CMK (cell line): Measurements from ENCODE around the gene RAB35.

ENCODE experiments used
- DNase-seq: peaks from one replicate; pipeline ENCODE4 v3.0.0-alpha.2; 2010; ENCODE audit warnings: low read depth

The RAB35 gene

DNA sequence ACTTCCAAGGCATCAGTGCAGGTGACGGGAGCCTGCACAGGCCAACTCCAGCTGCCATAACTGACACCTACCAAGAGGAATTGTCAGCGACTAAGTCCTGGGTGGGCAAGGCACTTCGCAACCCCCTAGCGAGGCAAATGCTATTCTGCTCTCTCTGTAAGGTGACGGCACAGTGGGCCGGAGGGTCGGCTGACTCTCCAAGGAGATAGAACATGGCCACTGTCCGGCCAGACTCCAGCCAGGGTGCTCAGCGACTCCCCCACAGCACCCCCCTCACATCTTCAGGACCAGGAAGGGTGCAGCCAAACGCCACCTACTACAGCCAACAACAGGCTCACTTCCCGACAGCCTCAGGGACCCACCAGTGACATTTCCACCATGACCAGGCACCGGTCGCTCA is 13.2 kb downstream of the RAB35 start:
- DNase-seq, result no peak

DNA sequence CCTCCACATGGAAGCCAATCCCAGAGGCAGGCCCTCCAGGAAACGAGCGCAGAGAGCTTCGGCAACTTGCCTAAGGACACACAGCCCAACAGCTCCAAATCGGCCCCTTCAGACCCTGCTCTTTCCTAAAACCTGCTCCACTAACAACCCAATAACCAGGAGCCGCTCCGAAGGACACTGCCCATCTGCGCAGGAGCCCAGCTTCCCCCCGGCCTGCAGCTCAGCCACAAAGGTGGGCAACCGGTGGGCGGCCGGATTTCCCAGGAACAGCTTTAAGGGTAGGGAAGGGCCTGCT is 13.6 kb downstream of the RAB35 start:
- DNase-seq, result no peak

DNA sequence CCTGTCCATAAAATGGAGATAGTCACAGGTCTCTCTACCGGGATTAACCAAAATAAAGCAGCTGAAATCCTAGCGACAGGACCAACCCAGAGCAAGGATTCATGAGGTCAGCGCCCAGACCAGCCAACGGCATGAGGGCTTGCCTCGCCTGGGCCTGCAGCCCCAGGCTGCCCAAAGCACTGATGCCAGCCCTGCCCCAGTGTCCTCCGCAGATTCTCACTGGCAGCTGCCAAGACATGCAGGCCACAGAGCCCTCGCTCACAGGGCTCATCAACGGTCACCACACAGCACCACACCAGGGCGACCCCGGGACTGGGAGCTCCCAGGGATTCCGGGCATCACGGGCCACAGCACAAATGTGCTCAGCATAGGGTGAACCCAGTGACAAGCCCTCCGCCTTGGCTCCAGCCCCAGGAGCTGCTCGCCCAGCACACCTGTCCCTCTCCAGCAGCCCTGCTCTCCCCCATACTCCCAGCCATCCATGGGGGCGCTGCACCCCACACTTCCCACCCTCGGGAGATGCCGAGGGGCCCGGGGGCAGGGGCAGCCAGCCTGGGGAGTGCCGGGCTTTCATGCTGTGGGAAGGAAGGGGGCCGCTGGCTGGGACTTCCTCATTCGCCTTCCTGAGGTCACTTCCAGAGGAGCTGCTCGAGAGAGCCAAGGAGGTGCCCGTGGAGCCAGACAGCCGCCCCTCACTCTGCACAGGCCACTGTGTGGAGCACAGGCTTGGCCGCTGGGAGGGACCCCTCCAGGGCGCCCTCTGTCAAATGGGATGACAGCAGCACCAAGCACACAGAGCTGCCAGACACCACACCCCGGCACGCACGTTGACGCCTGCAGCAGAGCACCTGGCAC is 14.1 kb downstream of the RAB35 start:
- DNase-seq, result no peak

DNA sequence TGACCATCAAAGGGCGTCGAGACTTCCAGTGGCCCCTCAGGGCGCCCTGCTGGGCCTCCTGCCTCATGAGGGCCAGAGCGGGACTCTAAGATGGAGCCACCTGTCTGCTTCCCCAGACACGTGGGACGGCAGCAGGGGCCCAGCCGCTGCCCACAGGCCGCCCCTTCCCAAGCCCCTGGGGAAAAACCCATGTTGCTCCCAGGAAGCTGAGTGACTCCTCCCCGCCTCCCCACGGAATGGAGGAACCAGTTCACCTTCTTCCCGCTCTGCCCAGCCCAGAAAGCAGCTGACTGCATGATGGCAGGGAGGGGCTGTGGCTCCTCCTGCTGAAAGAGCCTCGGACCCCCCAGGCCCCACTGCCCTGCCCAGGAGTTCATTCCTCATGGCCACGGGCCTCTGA is 14.9 kb downstream of the RAB35 start:
- DNase-seq, result no peak

DNA sequence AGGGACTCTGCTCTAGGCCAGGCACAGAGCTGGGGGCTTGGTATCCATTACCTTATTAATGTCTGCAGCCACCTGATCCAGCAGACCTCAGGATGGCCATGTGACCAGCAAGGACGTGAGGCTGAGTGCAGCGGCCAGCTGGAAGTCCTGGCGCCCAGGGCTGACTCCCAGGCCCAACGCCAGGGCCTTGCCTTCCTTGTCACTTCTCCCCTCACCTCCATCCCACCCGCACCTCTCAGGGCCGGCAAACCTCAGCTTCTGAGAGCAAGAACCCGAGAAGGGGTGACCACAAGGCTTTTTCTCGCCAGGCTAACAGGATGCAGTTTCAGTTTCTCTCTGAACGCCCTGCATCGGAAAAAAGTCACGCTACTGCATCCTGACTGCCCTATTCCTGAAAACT is 15.4 kb downstream of the RAB35 start:
- no peak for DNase-seq

DNA sequence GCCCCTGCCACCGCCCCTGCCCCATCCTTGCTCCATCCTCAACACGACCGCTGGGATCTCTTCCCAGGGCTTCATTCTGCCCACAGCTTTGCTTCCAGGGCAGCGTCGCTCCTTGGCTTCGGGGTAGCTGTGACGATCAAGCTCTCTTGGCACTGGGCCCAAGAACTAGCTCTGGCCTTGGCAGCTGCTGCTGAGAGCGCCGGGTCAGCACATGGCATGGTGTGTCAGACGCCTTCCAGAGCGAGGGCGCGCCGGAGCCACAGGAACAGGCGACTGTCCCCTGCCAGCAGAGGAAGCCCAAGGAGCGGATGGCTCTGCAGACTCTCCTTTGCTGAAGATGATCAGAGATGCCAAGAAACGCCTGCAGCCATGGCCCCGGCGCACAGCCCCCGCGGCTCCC is 15.9 kb downstream of the RAB35 start:
- no peak for DNase-seq

DNA sequence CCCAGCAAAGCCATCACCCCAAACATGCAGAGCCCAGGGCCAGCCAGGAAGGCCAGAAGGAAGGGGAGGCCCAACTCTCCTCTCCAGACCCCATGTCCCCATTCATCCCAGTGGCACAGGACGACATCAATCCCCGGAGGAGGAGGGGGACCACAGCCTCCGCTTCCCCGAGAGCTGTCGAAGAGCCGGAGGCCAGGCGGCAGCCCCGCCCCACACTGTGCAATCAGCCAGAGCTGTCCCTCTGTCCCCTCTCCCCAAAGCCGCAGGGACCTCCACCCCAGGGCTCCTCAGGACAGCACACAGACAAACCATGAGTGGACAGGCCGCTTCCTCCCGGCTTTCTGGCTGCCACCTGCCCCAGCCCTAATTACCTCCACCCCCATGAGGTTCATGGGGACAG is 16.8 kb downstream of the RAB35 start:
- no peak for DNase-seq

DNA sequence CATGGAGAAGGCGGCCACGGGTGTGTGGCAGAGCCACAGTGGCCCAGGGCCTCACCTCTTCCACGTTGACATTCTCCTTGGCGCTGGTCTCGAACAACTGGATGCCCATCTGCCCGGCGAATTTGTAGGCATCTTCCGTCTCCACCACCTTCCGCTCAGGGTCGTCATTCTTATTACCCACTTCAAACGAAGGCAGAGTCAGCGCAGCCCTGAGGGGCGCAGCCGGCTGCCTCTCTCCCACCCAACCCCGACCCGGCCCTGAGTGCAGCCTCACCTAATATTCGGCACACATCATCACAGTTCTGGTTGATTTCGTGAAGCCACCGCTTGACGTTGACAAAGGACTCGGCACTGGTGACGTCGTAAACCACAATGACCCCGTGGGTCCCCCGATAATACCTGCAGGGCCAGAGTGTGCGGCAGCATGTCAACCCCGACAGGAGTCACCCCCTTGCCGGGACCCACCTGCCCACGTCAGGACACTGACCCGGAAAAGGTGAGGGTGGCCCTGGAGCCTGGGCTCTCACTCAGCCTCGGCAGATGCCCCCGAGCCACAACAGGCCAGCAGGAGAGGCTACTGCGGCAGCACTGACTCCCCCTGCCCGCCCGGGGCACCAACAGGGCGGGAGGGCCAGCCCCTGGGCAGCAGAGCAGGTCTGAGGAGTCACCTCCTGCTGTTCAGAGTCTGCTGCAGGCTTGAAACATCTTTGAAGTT is 17.6 kb downstream of the RAB35 start:
- no peak for DNase-seq

DNA sequence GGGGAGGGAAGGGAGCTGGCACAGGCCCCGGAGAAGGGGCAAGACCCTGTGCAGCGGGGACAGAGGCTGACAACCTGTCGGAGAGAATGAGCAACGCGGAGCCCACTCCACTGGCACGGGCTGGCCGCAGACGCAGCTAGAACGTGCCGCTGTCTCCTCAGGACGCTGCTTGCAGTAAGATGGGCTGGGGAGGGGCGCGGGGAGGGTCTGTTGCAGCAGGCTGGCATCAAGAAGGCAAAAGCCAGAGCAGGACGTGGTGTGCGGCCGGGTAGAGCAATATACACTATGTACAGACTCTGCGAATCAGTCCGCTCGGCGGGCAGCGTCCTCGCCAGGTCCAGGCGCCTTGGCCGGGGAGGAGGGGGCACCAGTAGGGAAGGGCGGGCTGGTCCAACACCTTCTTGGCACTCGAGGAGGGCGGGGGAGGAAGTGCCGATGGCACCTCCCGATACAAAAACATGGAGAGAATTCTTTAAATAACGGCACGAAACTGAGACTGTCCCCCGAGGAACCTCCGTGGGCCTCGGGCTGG is 19.8 kb downstream of the RAB35 start:
- no peak for DNase-seq

DNA sequence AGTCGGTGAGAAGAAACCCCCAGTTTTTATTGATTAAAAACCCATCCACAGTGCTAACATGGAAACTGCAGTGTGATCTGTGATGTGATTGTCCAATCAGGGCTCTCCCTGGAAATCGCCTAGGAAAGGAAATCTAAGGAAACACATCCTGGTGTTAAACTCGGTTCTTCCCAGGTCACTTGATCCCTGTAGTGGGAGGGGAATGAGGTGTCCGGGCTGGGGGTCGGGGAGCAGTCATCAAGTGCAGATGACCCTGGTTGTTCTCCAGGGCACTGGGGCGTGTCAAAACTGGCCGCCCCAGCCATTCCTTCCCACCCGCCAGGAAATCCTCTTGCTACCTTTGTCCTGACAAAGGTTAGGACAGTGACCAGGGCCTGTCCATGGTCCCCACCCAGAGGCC is 20.8 kb downstream of the RAB35 start:
- no peak for DNase-seq

DNA sequence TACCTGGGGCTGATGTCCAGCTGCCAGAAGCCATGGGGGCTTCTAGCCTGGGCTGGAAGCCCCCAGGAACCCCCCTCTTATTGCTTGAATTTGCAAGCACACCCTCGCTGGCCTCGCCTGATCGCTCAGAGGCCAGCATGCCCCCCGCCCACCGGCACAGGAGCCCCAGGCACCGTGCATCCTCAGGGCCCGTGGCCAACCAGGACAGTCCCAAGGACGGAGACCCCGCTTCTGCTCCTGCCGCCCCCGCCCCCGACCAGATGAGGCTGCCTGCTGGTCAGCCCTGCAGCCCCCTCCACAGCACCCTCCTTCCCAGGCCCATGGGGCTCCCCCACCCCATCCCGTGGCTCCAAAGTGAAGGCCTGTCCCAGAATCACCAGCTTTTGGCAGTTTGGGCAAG is 21.2 kb downstream of the RAB35 start:
- DNase-seq, result no peak

DNA sequence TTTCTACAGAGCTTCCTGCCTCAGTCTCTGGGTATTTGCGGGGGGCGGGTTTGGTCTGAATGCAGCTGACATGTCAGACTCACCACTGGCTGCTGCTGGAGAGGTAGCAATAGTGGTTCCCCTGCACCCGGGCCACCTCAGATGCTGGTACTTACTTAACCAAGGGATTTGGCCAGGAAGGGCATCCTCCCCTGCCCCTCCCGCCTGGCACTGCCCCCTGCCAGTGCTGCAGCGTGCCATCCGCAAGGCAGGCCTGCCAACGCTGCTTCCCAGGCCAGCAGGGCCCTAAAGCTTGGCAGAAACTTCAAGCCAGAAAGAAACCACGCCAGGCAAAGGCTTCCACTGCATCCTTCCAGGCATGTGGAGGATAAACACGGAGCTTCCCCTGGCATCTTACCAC is 22.1 kb downstream of the RAB35 start:
- DNase-seq, result no peak

DNA sequence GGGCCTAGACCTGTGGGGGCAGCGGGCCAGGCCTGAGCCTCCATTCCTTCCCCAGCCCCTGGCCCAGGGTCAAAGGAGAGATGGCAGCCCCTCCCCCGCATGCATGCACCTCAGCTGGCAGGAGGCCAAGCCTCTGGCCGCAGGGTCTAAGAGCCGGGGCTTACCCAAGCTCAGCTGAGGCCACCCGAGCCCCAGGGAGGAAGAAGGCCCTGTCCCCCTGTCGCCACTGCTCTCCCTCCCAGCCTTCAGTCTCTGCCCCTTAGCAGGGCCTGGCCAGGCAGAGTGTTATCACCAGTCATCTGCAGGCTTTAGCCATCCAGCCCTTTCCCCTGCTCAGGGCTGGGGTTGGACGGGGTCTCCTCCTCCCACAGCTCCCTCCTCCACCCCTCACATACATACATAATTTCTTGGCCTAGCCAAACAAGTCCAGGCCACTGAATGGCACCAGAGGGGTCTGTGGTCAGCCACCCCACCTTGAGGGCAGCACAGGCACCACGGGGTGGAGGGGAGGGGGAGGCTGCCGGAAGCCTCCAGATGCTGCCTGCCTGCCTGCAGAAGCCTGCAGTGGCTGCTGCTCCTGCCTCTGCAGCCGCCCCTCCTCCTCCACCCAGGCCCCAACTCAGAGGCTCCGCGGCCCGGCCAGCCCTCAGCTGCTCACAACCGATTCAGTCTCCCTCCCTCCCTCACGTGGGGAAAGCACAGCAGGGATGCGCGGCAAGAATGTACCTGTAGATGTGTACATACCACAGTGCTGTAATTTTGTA is 22.8 kb downstream of the RAB35 start:
- DNase-seq, result no peak

DNA sequence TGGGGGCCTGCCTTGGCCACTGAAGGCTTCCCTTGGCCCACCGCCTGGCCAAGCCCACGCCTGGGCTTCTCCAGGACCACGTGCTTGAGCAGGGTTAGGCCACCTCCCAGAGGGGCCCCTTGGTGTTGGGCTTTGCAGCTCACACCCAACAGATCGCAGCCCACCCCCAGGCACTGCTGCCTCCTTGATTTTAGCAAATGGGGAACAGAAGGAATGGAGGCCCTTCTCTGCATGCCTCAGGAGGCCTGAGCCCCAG is 23.3 kb downstream of the RAB35 start:
- DNase-seq, result no peak

DNA sequence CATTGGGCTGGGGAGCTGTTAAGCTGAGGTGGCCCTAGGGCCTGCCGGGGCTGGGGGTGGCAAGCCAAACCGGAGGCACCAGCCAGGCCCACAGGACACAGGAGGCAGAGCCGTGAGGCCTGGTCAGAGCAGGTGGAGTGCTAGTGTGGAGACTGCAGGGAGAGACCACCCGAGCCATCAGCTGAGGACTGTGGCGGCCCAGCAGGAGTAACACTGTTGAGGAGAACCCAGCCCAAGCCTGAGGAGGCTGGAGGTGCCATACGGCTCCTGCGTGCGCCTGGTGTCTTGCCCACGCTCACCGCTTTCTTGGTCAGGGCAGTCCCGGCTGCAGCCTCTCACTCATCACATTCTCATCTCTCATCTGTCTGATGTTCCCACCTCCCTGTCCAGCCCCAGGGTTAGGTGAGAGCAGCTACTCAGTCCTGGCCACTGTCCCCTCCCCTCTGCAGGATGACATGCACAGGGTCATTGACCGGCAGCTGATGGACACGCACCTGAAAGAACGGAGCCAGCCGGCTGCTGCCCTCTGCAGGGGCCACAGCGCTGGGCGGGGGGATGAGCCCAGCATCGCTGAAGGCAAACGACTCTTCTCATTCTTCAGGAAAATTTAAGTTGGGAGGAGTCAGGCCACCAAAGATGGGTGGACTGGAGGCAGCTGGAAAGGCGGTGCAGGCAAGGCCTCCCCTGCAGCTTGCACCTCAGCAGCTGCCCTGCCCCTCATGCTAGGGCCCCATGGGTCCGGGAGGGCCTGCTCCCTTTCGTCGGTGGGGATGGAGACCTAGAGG is 23.8 kb downstream of the RAB35 start:
- DNase-seq, result no peak

DNA sequence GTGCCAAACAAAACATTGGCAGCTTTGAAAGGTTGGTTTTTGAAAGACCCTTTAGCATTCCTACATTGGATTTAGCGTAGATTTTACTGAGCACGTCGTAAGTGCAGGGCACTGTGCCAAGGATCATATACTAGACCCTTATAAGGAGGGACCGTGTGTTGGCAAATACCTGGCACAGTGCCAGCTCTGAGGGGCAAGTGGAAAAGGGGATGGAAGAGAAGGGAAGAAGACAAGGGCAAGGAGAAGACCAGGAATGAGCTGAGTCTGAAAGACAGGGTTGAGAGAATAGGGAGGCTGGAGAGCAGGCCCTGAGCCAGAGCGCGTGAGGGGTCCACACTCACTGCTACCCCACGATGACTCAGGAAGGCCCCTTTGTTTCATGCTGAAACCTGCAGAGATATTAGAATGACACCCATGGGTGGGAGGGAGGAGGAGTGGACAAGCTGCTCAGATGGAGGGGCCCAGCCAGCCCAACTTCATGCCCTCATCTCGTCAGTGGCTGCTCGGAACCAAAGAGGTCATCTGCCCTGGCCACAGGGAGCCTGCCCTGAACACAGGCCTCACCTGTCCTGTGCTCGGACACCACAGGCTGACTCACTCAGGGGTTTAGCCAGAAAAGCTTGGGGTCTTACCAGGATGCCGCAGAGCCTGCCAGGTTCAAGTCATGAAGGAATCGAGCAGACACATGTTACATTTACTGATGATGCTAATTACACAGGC is 25.0 kb downstream of the RAB35 start:
- DNase-seq, result no peak

DNA sequence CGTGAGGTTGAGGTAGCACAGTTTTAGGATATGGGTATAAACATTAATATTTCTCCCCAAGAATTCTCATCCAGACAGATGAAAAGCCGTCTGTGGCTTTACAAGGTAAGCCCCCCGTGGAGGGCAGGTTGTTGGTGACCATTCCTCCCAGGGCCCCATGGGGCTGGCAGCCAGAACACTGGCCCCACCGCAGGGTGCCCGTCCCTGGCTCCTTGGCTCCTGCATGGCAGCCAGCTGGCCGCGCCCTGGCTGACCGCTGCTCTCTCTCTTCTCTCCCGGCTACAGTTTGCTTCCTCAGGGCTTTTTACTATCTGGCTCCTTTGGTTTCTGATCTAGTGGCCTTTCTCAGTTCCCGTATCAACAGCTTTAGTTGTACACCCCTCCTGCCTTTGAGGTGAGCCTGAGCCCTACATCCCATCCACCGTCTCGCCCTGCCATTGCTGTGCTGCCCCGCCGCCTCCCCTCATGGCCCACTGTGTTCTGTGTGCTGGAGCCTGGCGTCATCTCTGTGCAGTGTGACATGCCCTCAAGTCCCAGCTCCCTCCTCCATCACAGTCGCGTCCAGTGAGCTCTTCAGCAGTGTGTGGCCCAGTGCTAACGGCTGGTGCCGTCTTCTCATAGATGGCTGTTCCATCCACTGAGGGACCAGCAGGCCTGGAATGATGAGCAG is 25.8 kb downstream of the RAB35 start:
- no peak for DNase-seq

DNA sequence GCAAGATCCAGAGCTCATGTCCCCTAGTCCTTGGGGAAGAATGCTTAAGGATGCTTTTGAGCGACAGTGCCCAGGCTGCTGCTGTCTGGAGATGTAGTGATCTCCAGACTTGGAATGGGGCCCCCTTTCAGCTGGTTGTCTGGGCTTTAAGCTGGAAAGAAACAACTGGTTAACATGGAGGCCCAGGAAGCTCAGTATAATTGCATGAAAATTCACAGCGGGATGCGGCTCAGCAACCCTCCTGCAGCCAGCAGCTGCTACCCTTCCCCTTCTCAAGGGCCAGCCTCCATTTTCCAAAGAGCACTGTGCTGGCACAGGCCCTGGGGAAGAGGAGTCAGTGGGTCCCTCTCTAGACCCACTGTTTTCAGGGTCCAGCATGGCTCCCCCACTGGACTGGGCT is 26.3 kb downstream of the RAB35 start:
- no peak for DNase-seq

DNA sequence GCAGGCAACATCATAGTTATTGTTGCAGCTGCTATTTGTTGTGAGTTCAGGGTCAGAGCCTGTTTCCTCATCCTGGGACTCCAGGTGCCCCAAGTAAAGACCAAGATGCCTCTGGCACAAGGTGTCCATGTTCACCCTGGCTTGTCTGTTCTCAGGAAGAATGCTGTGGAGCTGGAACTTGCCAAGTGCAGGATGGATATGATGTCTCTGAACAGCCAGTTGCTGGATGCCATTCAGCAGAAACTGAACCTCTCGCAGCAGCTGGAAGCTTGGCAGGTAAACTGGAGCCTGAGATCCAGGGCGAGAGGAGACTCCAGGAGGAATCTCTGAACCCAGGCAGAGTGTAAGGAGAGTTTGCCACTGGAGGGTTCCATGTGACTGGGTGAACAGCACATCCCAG is 26.8 kb downstream of the RAB35 start:
- no peak for DNase-seq

DNA sequence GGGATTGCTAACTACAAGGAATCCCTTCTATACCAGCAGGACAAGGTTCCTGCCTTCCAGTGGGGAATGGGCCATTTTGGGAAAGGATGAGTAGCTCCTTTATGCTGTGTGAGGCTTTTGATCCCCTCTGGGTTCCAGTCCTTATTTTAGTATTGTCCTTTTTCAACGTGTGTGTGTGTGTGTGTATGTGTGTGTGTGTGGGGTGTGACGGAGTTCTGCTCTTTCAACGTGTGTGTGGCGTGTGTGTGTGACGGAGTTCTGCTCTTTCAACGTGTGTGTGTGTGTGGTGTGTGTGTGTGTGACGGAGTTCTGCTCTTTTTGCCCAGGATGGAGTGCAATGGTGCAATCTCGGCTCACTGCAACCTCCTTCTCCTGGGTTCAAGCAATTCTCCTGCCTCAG is 27.4 kb downstream of the RAB35 start:
- DNase-seq, result no peak
